ENCODE results near the gene ALOX12. TPM values are rescaled to one million over a fixed set of nuclear protein-coding genes. Genes with fewer than 3 reads are reported as not detected.

Gene ALOX12
- total RNA-seq, 2 experiments from 2014 or later, result not detected

DNA sequence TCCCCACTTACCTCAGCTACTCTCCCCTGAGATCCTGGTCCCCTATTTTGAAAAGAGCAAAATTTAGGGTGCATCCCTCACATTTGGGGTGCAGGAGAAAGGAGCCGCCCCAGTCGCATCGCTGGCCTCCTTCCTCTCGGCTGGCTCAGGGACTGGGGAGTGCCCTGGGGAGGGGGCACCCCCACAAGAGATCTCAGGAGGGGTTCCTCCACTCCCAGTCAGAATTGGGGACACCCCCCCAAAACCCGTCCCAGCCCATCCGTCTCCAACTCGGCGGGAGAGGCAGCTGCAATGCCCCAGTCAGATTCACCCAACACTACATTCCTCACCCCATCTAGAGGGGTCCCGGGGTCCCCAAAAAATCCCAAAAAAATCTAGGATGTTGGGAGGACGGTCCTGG lies 23.5 kb downstream of the ALOX12 start:
- Mint-ChIP-seq H3K27me3 (peaks cover 11% of the 10 kb centered on the region), H3K9me3 (no peaks in the 10 kb centered on the region), H3K36me3 (ENCODE audit: low read depth) (peaks cover 18% of the 10 kb centered on the region), H3K27ac (no peak overlapping the region), H3K4me3 (no peak overlapping the region), H3K4me1 (ENCODE audit: low read depth) (peaks cover 64% of the 10 kb centered on the region)
- Histone ChIP-seq H3K4me1 (ENCODE audit: insufficient read depth, low read length) (peaks cover 71% of the 10 kb centered on the region), H3K9me3 (ENCODE audit: control insufficient read depth in 1 of 2, insufficient read depth in 1 of 2, low read length in 2 of 2) (no peaks in the 10 kb centered on the region), H3K4me3 (ENCODE audit: low read length) (no peak overlapping the region), H3K36me3 (ENCODE audit: insufficient read depth, low read length) (peaks cover 15% of the 10 kb centered on the region), H3K27me3 (ENCODE audit: control insufficient read depth in 1 of 2, insufficient read depth in 2 of 2, low read length in 2 of 2) (no peaks in the 10 kb centered on the region), H3K27ac (ENCODE audit: low read depth in 1 of 2, low read length in 2 of 2) (no peak overlapping the region)
- ATAC-seq (ENCODE audit: poor library complexity) (no peak), DNase-seq (no peak)
- intact Hi-C loops (cut with DNase I, micrococcal nuclease), result loop anchor here in 1 of 2 experiments (10.0 kb wide), 4 partner anchors 265 to 1525 kb away; partner anchors contain the start of genes NDEL1, RPL26 and XAF1
- no peak for TF ChIP-seq CTCF (IDR thresholded peaks at IDR 0.05)
- ChIA-PET CTCF (no interaction called here), POLR2A (interaction anchor here (1.0 to 2.8 kb wide), 2 partner anchors 105 to 109 kb away, joined by 3 to 7 read pairs; no protein-coding TSS in a partner anchor)

DNA sequence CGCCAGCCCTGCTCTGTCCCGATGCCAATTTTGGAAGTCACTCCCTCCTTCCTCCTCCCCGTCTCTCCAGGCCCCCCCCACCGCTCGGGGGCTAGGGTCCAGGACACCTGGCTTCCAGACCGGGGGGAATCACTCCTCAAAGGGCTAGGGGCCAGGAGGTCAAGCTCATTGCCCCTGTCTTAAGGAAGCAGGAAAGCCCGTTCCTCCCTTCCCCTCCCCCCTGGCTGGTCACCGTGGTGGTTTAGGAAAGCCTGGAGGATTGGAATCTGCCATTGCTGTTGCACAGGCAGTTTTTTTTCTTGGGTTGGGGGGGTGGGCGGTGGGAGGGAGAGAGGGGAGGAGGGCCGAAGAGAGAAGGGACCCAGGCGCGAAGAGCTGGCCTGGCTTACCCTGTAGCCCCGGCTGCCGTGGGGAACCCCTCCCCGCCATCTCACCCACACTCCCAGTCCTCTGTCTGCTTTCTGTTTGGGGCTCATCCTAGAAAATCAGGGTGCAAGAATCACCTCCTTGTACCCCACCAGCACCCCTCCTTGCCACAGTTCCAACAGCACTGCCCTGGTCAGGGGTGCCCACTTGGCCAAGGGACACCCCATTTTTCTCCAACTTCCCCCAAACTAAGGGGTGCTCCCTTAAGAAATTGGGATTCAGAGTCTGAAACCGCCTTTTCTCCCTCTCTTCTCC lies 24.1 kb downstream of the ALOX12 start:
- intact Hi-C loops (cut with DNase I, micrococcal nuclease), result loop anchor here (5.0 to 10.0 kb wide), 5 partner anchors 178 to 1525 kb away; partner anchors contain the start of genes NDEL1 (in 1 of the 2), RPL26 (in 1 of the 2) and XAF1 (in 1 of the 2)
- peaks cover 62% of the 10 kb centered on the region for H3K4me1 Mint-ChIP-seq (ENCODE audit: low read depth)
- ChIA-PET POLR2A (interaction anchor here (0.7 to 8.1 kb wide), 3 partner anchors 16 to 109 kb away, joined by 3 to 62 read pairs (median 7); partner anchors contain the start of gene SLC16A13), CTCF (interaction anchor here (1.0 kb wide), 1 partner anchor 106 kb away, joined by 3 read pairs; no protein-coding TSS in a partner anchor)
- H3K9me3 Mint-ChIP-seq, result no peaks in the 10 kb centered on the region
- no peak overlapping the region for H3K4me3 ChIP-seq (ENCODE audit: low read length)
- ATAC-seq (ENCODE audit: poor library complexity) (no peak), DNase-seq (no peak)
- no peak overlapping the region for H3K27ac ChIP-seq (ENCODE audit: low read depth in 1 of 2, low read length in 2 of 2)
- H3K4me1 ChIP-seq (ENCODE audit: insufficient read depth, low read length), result peaks cover 72% of the 10 kb centered on the region
- peaks cover 11% of the 10 kb centered on the region for H3K27me3 Mint-ChIP-seq
- peak overlapping the region; percentile 1 for H3K4me3 Mint-ChIP-seq
- peaks cover 15% of the 10 kb centered on the region for H3K36me3 ChIP-seq (ENCODE audit: insufficient read depth, low read length)
- H3K27ac Mint-ChIP-seq, result no peak overlapping the region
- peaks cover 16% of the 10 kb centered on the region for H3K36me3 Mint-ChIP-seq (ENCODE audit: low read depth)
- H3K9me3 ChIP-seq (ENCODE audit: control insufficient read depth in 1 of 2, insufficient read depth in 1 of 2, low read length in 2 of 2), result no peaks in the 10 kb centered on the region
- TF ChIP-seq CTCF (IDR thresholded peaks at IDR 0.05), result no peak
- H3K27me3 ChIP-seq (ENCODE audit: control insufficient read depth in 1 of 2, insufficient read depth in 2 of 2, low read length in 2 of 2), result no peaks in the 10 kb centered on the region

GRCh38 chr17:7020894-7021664 lies 25.2 kb downstream of the ALOX12 start:
- CTCF ChIA-PET, result interaction anchor here (0.6 to 2.7 kb wide), 12 partner anchors 9 to 563 kb away, joined by 3 to 19 read pairs (median 6); partner anchors contain the start of genes MPDU1, RNASEK and SLC16A13
- Histone ChIP-seq H3K36me3 (ENCODE audit: insufficient read depth, low read length) (peaks cover 15% of the 10 kb centered on the region), H3K27ac (ENCODE audit: low read depth in 1 of 2, low read length in 2 of 2) (no peak overlapping the region), H3K4me1 (ENCODE audit: insufficient read depth, low read length) (peaks cover 61% of the 10 kb centered on the region), H3K27me3 (ENCODE audit: control insufficient read depth in 1 of 2, insufficient read depth in 2 of 2, low read length in 2 of 2) (no peaks in the 10 kb centered on the region), H3K4me3 (ENCODE audit: low read length) (no peak overlapping the region), H3K9me3 (ENCODE audit: control insufficient read depth in 1 of 2, insufficient read depth in 1 of 2, low read length in 2 of 2) (no peaks in the 10 kb centered on the region)
- POLR2A ChIA-PET, result interaction anchor here (0.7 to 8.1 kb wide), 11 partner anchors 9 to 370 kb away, joined by 3 to 62 read pairs (median 4); partner anchors contain the start of genes C17orf100, GABARAP, MED31 and RNASEK
- peak overlapping the region; percentile 22 for H3K27ac Mint-ChIP-seq
- no peak for DNase-seq
- intact Hi-C loops (cut with DNase I, micrococcal nuclease), result loop anchor here (5.0 kb wide), 1 partner anchor 179 kb away; no protein-coding TSS in a partner anchor
- no peak for TF ChIP-seq CTCF (IDR thresholded peaks at IDR 0.05)
- H3K4me3 Mint-ChIP-seq, result peak overlapping the region; percentile 84
- H3K9me3 Mint-ChIP-seq, result no peaks in the 10 kb centered on the region
- peaks cover 51% of the 10 kb centered on the region for H3K4me1 Mint-ChIP-seq (ENCODE audit: low read depth)
- peaks cover 11% of the 10 kb centered on the region for H3K27me3 Mint-ChIP-seq
- ATAC-seq (ENCODE audit: poor library complexity), result no peak
- H3K36me3 Mint-ChIP-seq (ENCODE audit: low read depth), result peaks cover 7% of the 10 kb centered on the region
